Stimulated activated CD4-positive, alpha-beta T cell treated with anti-CD3 and anti-CD28 coated beads, Interleukin-12 subunit alpha, Interleukin-12 subunit beta, amount 100 ng/mL, for 4 hours (primary cell): ENCODE data around the gene UBE2L3.
"Not testable (repeated sequence)": the region's sequence is repeated elsewhere in the genome, so short reads cannot be mapped to it uniquely, and the experiment has no call there.

Source experiments
- DNase-seq: peaks from one replicate; pipeline ENCODE4 v3.0.0-alpha.2; 2020

The UBE2L3 gene

DNA sequence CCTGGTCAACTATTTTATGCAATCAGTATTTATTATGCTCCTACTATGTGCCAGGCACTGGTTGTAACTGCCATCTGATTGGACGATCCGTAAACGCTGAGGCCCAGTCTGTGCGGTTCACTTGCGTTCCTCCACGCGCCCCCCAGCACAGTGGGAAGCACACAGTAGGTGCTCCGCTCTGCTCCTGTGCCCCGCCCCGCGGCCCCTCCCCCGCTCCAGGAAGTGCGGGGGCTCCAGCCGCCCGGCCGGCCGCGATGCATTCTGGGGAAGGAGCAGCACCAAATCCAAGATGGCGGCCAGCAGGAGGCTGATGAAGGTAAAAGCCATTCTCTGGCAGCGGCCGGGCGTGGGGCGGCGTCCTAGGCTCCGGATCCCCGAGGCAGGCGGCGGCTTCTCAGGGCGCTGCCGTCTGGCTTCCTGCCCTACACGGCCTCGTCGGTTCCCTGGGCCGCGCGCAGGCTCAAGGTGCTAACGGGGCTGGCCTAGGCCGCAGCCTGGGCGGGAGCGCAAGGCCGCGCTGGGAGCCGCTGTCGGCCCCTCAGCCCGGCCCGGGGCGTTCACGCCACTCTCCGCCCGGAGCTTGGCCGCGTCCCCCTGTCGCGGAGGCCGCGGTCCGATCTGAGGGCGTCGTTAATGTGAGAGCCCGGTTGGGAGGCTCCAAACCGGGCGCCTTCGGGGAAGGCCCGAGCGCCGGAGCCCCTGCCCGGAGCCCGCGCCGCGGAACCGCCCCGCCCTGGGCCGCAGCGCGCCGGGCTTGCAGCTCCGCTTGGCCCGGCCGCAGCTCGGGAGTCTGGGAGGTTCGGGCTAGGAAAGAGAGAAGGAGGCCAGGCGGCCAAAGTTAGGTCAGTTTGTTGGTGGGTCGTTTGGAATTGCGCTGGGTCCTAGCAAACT lies at the start of gene UBE2L3:
UBE2L3 (plus strand) TSS at position 259 of the 891 bp plus-strand sequence; CDS start at position 290, 31 bp downstream.
- peak; percentile 82 for DNase-seq

- not testable (repeated sequence) for DNase-seq
Observed at GRCh38 chr22:21526705-21527500, 40.6 kb upstream of the UBE2L3 start.

DNA sequence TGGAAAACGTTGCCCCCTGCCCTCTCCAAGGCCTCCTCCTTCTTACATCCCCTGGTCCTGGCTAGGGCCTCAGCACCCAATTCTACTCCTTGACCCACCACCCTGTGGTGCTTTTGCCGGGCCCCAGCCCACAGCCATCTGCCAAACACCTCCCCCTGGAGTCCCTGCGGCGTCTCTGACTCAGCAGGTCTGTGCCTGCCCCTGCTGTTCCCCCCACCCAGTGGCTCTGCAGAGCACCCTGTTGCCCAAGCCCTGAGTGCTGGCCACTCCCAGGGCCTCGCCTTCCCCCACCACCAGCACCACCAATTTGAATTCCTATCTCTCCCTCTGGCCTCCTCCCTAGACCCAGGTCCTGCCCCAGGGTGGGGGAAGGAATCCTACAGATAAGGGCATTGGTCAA lies 36.0 kb upstream of the UBE2L3 start:
- DNase-seq = not testable (repeated sequence)

DNA sequence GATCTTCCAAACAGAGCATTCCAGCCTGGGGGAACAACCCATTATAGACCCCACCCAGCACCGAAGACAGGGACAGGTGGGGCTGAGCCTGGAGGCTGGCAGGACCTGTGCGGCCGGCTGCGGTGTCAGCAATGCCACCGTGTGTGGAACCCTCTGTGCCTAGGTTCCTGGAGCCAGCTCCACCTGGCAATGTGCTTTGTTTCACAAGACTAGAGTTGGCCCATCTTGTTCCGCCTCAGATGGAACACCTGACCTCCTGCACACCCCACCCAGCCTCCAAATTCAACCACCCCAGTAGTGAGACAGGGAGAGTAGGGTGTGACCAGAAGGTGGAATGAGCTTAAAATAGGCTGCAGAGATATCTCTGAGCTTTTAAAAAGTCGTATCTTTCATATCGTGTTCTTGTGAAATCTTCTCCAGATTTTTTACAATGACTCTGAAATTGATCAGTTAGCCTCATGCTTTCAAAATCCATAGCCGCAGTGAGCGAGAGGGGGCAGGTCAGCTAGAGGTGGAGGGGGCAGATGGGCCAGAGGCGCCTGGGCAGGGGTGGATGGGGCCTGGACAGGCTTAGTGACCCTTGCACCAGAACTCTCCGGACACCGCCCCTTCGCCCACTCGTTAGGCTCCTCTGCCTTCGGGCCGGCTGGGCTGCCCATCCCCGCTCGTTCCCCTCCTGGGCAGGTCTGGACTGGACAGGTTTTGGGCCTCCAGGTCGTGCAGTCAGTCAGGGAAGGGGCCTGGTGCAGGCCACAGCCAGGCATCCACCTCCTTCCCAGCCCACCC lies 34.5 kb upstream of the UBE2L3 start:
- DNase-seq = not testable (repeated sequence)

- DNase-seq = not testable (repeated sequence)
Observed at GRCh38 chr22:21539862-21540261, 27.7 kb upstream of the UBE2L3 start.

- DNase-seq = not testable (repeated sequence)
Observed at GRCh38 chr22:21544432-21545322, 22.8 kb upstream of the UBE2L3 start.

GRCh38 chr22:21549558-21549957 lies 18.0 kb upstream of the UBE2L3 start:
- not testable (repeated sequence) for DNase-seq

GRCh38 chr22:21550008-21550677 lies 17.4 kb upstream of the UBE2L3 start:
- DNase-seq = not testable (repeated sequence)

- not testable (repeated sequence) for DNase-seq
Observed at GRCh38 chr22:21550678-21551047, 16.9 kb upstream of the UBE2L3 start.

DNA sequence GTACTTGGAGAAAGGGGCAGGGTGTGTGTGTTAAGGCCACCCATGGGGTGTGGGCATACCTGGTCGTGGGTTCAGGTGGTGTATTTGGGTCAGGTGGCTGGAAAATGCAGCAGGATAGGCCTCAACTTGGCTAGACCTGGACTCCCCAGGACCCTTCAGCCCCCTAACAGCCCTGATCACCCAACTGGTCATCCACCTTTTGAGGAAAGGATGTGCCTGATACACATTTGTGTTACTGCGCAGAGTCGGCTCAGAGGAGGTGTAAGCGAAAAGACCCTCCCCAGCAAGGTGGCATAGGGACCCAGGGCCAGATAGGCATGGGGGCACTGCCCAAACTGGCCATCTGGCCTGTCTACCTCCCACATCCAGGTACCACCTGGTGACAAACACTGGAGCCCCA lies 16.2 kb upstream of the UBE2L3 start, which contains the start of gene RIMBP3C:
RIMBP3C (minus strand) TSS at position 101 of the 400 bp plus-strand sequence. CDS start 485 bp downstream, outside the sequence.
- not testable (repeated sequence) for DNase-seq

- not testable (repeated sequence) for DNase-seq
Observed at GRCh38 chr22:21559345-21560125, 8.0 kb upstream of the UBE2L3 start.

- not testable (repeated sequence) for DNase-seq
Observed at GRCh38 chr22:21560657-21561056, 6.9 kb upstream of the UBE2L3 start.

GRCh38 chr22:21563912-21564311 lies 3.6 kb upstream of the UBE2L3 start:
- DNase-seq = no peak

DNA sequence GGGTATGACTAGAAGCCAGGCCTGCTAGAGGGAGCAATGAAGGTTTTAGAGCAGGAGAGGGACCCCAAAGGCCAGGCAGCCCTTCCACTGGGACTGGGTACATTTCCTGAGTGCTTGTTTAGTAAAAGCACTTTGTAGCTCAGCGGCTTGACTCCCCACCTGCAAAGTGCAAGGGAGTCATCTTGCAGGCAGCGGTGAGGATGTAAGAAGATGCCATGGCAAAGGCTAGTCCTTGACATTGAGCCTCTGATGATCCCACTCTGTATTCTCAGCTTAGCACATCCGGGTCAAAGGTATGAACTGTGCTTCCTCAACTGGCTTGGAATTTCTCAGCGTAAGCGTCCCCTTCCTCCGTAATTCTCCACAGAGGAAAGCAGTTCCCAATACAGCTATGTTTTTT lies 3.1 kb upstream of the UBE2L3 start:
- no peak for DNase-seq

GRCh38 chr22:21568347-21569075 lies 997 bp downstream of the UBE2L3 start:
- DNase-seq = peak; percentile 22

DNA sequence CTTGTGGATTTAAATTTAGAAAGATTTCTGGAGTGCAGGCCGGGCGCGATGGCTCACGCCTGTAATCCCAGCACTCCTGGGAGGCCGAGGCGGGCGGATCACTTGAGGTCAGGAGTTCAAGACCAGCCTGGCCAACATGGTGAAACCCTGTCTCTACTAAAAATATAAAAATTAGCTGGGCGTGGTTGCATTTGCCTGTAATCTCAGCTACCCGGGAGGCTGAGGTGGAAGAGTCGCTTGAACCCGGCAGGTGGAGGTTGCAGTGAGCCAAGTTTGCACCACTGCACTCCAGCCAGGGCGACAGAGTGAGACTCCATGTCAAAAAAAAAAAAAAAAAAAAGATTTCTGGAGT lies 1.5 kb downstream of the UBE2L3 start:
- DNase-seq = not testable (repeated sequence)

GRCh38 chr22:21569459-21570170 lies 2.1 kb downstream of the UBE2L3 start:
- DNase-seq = no peak

GRCh38 chr22:21570398-21570797 lies 2.9 kb downstream of the UBE2L3 start:
- no peak for DNase-seq

GRCh38 chr22:21571679-21572078 lies 4.2 kb downstream of the UBE2L3 start:
- DNase-seq = no peak
